MM.1S (cell line): ENCODE data around the gene LARP1.

Experiments
- DNase-seq: peaks from one replicate; pipeline ENCODE4 v3.0.0-alpha.2; 2015
- H2AFZ ChIP-seq: fragments of 300-600 bp; sonication (generic); 2 replicates; pipeline ENCODE4 v1.6.0; 2016; ENCODE audit warnings: antibody characterized with exemption, low read length
- H3F3A ChIP-seq: fragments of 300-600 bp; sonication (generic); 2 replicates; pipeline ENCODE4 v1.6.1; 2016; ENCODE audit warnings: mild to moderate bottlenecking, antibody characterized with exemption, low read length, moderate library complexity, mixed read lengths; ENCODE audit not compliant: insufficient read depth
- H3K27ac ChIP-seq: fragments of 300-600 bp; sonication (generic); 2 replicates; pipeline ENCODE4 v1.5.1; 2016; ENCODE audit warnings: mild to moderate bottlenecking, low read length
- H3K27me3 ChIP-seq: fragments of 300-600 bp; sonication (generic); replicated peaks from 2 replicates; pipeline ENCODE4 v1.6.0; 2016; ENCODE audit warnings: low read length; ENCODE audit not compliant: insufficient read depth
- H3K36me3 ChIP-seq: fragments of 300-600 bp; sonication (generic); replicated peaks from 2 replicates; pipeline ENCODE4 v1.6.1; 2016; ENCODE audit warnings: mild to moderate bottlenecking, low read length, mixed read lengths; ENCODE audit not compliant: insufficient read depth
- H3K4me1 ChIP-seq: fragments of 300-600 bp; sonication (generic); 2 replicates; pipeline ENCODE4 v1.6.1; 2016; ENCODE audit warnings: low read length, mixed read lengths
- H3K4me2 ChIP-seq: fragments of 300-600 bp; sonication (generic); 2 replicates; pipeline ENCODE4 v1.6.0; 2016; ENCODE audit warnings: low read depth, low read length
- H3K4me3 ChIP-seq: fragments of 300-600 bp; sonication (generic); 2 replicates; pipeline ENCODE4 v1.5.1; 2016; ENCODE audit warnings: low read length, mixed read lengths
- H3K79me2 ChIP-seq: fragments of 300-600 bp; sonication (generic); 2 replicates; pipeline ENCODE4 v1.6.1; 2016; ENCODE audit warnings: mixed run types, low read length, mixed read lengths
- H3K9ac ChIP-seq: fragments of 300-600 bp; sonication (generic); 2 replicates; pipeline ENCODE4 v1.6.1; 2016; ENCODE audit warnings: low read length, mixed read lengths
- H3K9me2 ChIP-seq: fragments of 300-600 bp; sonication (generic); replicated peaks from 2 replicates; pipeline ENCODE4 v1.6.1; 2016; ENCODE audit warnings: mild to moderate bottlenecking, low read length, mixed read lengths; ENCODE audit not compliant: insufficient read depth
- H3K9me3 ChIP-seq: fragments of 300-600 bp; sonication (generic); replicated peaks from 2 replicates; pipeline ENCODE4 v1.6.1; 2016; ENCODE audit warnings: mild to moderate bottlenecking, low read length, mixed read lengths; ENCODE audit not compliant: insufficient read depth
- H4K20me1 ChIP-seq: fragments of 300-600 bp; sonication (generic); 2 replicates; pipeline ENCODE4 v1.6.1; 2016; ENCODE audit warnings: mild to moderate bottlenecking, low read length, moderate library complexity, mixed read lengths; ENCODE audit not compliant: insufficient read depth
- EZH2 ChIP-seq: fragments of 300-600 bp; sonication (generic); optimal IDR thresholded peaks from 2 replicates; pipeline ENCODE3; 2017; ENCODE audit warnings: low read depth, mild to moderate bottlenecking, antibody characterized with exemption, low read length, mixed read lengths
- EZH2phosphoT487 ChIP-seq: fragments of 300-600 bp; sonication (generic); IDR thresholded peaks from 2 replicates; pipeline ENCODE4 v1.6.1; 2018; ENCODE audit warnings: antibody characterized with exemption, low read length
- TF ChIP-seq, protein P1 (sequence below): fragments of 300-600 bp; sonication (generic); IDR thresholded peaks from 2 replicates; pipeline ENCODE4 v1.5.1; 2016; ENCODE audit warnings: antibody characterized with exemption, low read length, mixed read lengths

The LARP1 gene

DNA sequence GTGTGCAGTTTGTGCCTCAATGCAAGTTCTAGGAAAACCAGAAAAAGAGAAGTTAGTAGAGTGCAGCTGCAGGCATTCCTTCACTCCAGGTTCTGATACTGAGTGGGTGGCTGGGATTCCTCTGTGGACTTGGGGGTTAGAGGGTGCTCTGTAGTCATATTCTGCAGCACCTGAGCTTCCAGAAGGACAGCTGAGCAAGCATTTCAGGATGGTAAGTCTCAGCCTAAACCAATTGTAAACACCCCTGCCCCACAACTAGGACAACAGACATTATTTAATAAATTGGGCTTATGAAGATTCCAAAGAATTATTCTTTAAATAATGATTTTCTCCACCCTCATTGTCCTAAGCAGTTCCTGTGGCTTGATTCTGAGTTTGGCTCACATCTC lies 86.1 kb downstream of the LARP1 start:
- no peaks in the 10 kb centered on the region for H4K20me1 ChIP-seq
- H3K9me2 ChIP-seq, result no peaks in the 10 kb centered on the region
- H3K36me3 ChIP-seq, result no peaks in the 10 kb centered on the region
- H3K4me1 ChIP-seq, result no peaks in the 10 kb centered on the region
- no peaks in the 10 kb centered on the region for H3K79me2 ChIP-seq
- H3K9ac ChIP-seq, result no peak overlapping the region
- H3K27ac ChIP-seq, result no peak overlapping the region
- no peak overlapping the region for H3K4me2 ChIP-seq
- H3K4me3 ChIP-seq, result no peak overlapping the region
- TF ChIP-seq EZH2, result no peak
- TF ChIP-seq, protein P1, sequence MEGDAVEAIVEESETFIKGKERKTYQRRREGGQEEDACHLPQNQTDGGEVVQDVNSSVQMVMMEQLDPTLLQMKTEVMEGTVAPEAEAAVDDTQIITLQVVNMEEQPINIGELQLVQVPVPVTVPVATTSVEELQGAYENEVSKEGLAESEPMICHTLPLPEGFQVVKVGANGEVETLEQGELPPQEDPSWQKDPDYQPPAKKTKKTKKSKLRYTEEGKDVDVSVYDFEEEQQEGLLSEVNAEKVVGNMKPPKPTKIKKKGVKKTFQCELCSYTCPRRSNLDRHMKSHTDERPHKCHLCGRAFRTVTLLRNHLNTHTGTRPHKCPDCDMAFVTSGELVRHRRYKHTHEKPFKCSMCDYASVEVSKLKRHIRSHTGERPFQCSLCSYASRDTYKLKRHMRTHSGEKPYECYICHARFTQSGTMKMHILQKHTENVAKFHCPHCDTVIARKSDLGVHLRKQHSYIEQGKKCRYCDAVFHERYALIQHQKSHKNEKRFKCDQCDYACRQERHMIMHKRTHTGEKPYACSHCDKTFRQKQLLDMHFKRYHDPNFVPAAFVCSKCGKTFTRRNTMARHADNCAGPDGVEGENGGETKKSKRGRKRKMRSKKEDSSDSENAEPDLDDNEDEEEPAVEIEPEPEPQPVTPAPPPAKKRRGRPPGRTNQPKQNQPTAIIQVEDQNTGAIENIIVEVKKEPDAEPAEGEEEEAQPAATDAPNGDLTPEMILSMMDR, result no peak
- TF ChIP-seq EZH2phosphoT487, result no peak
- no peaks in the 10 kb centered on the region for H3K9me3 ChIP-seq
- H2AFZ ChIP-seq, result no peak overlapping the region
- no peaks in the 10 kb centered on the region for H3F3A ChIP-seq
- DNase-seq, result no peak
- no peaks in the 10 kb centered on the region for H3K27me3 ChIP-seq

DNA sequence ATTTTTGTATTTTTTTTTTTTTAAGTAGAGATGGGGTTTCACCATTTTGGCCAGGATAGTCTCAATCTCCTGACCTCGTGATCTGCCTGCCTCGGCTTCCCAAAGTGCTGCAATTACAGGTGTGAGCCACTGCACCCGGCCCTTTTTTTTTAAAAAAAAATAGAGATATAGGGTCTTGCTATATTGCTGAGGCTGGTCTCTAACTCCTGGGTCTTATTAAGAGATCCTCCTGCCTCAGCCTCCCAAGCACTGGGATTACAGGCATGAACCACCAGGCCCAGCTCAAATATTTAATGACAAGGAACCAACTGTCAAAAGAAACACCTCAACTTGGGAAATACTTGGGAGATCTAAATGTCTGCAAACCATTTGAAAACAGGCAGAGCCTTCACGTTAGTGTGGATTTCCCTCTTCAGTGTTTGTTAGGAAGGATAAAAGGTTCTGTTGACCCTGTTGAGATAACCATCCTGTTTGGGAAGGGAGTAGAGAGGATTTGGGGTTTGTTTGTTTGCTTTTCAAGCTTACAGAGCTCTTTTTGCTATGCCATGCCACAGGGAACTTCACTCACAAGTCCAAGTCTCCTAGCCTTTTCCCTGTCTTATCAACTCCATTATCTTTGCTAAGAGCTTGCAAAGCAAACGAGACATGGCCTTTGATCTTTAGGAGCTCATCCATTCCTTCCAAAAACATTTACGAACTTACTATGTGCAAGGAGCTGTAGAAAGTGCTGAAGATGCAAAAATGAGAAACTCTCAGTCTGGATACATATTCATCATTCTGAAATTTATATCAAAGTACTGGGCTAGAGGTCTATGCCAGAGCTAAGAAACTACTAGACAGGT lies 87.7 kb downstream of the LARP1 start:
- no peak overlapping the region for H2AFZ ChIP-seq
- TF ChIP-seq EZH2phosphoT487 (no peak), EZH2 (no peak)
- TF ChIP-seq, protein P1, result no peak
- H3K9me2 ChIP-seq, result no peaks in the 10 kb centered on the region
- H3K9me3 ChIP-seq, result no peaks in the 10 kb centered on the region
- H3K4me1 ChIP-seq, result no peaks in the 10 kb centered on the region
- no peak overlapping the region for H3K9ac ChIP-seq
- DNase-seq, result no peak
- H3K27ac ChIP-seq, result no peak overlapping the region
- no peaks in the 10 kb centered on the region for H3K27me3 ChIP-seq
- H3K4me2 ChIP-seq, result no peak overlapping the region
- H3K4me3 ChIP-seq, result no peak overlapping the region
- no peaks in the 10 kb centered on the region for H3F3A ChIP-seq
- H3K79me2 ChIP-seq, result no peaks in the 10 kb centered on the region
- H3K36me3 ChIP-seq, result no peaks in the 10 kb centered on the region
- H4K20me1 ChIP-seq, result no peaks in the 10 kb centered on the region

- no peak overlapping the region for H2AFZ ChIP-seq
- no peak for DNase-seq
Observed at GRCh38 chr5:154844809-154845208, 89.6 kb downstream of the LARP1 start.

More at GRCh38 chr5:154844809-154845208, 89.6 kb downstream of the LARP1 start:
- H3K79me2 ChIP-seq, result no peaks in the 10 kb centered on the region
- no peak overlapping the region for H3K9ac ChIP-seq
- no peak overlapping the region for H3K4me3 ChIP-seq
- no peaks in the 10 kb centered on the region for H4K20me1 ChIP-seq
- no peaks in the 10 kb centered on the region for H3K4me1 ChIP-seq
- no peaks in the 10 kb centered on the region for H3K9me3 ChIP-seq
- H3K4me2 ChIP-seq, result no peak overlapping the region
- H3K27me3 ChIP-seq, result no peaks in the 10 kb centered on the region
- no peaks in the 10 kb centered on the region for H3K36me3 ChIP-seq
- no peaks in the 10 kb centered on the region for H3K9me2 ChIP-seq
- no peak overlapping the region for H3K27ac ChIP-seq
- TF ChIP-seq, protein P1, result no peak
- TF ChIP-seq EZH2phosphoT487 (no peak), EZH2 (no peak)
- H3F3A ChIP-seq, result no peaks in the 10 kb centered on the region
